ENCODE results near the gene ATP6V1A.
"Not testable (repeated sequence)": the region's sequence is repeated elsewhere in the genome, so short reads cannot be mapped to it uniquely, and the experiment has no call there.

ATP6V1A gene

GRCh38 chr3:113812854-113813253 lies 66.0 kb downstream of the ATP6V1A start:
- in situ Hi-C loops (cut with HindIII; ENCODE audit: low sequenced_read_pairs): no loop called here

- in situ Hi-C loops (cut with HindIII; ENCODE audit: low sequenced_read_pairs): no loop called here
Measured at GRCh38 chr3:113819866-113820265, 73.0 kb downstream of the ATP6V1A start.

- in situ Hi-C loops (cut with HindIII; ENCODE audit: low sequenced_read_pairs): no loop called here
Measured at GRCh38 chr3:113825090-113825489, 78.3 kb downstream of the ATP6V1A start.

- in situ Hi-C loops (cut with HindIII; ENCODE audit: low sequenced_read_pairs): no loop called here
Measured at GRCh38 chr3:113828600-113828999, 81.8 kb downstream of the ATP6V1A start.

- in situ Hi-C loops (cut with HindIII; ENCODE audit: low sequenced_read_pairs): no loop called here
Measured at GRCh38 chr3:113829576-113830354, 82.9 kb downstream of the ATP6V1A start.

GRCh38 chr3:113831103-113831355 lies 84.2 kb downstream of the ATP6V1A start:
- in situ Hi-C loops (cut with HindIII; ENCODE audit: low sequenced_read_pairs): no loop called here

- in situ Hi-C loops (cut with HindIII; ENCODE audit: low sequenced_read_pairs): no loop called here
Measured at GRCh38 chr3:113832477-113833164, 85.8 kb downstream of the ATP6V1A start.

GRCh38 chr3:113834983-113835382 lies 88.1 kb downstream of the ATP6V1A start:
- in situ Hi-C loops (cut with HindIII; ENCODE audit: low sequenced_read_pairs): no loop called here

GRCh38 chr3:113838631-113839209 lies 91.9 kb downstream of the ATP6V1A start, which contains the start of gene GRAMD1C:
Gene GRAMD1C, plus strand, starts transcription at chr3:113838788. Its CDS starts 122 bp downstream, at chr3:113838910.
- in situ Hi-C loops (cut with HindIII; ENCODE audit: low sequenced_read_pairs): no loop called here

GRCh38 chr3:113839551-113839950 lies 92.7 kb downstream of the ATP6V1A start:
- in situ Hi-C loops (cut with HindIII; ENCODE audit: low sequenced_read_pairs): no loop called here

GRCh38 chr3:113844622-113845222 lies 97.9 kb downstream of the ATP6V1A start:
- in situ Hi-C loops (cut with HindIII; ENCODE audit: low sequenced_read_pairs): no loop called here

- in situ Hi-C loops (cut with HindIII; ENCODE audit: low sequenced_read_pairs): no loop called here
Measured at GRCh38 chr3:113847247-113847646, 100.4 kb downstream of the ATP6V1A start.

- in situ Hi-C loops (cut with HindIII; ENCODE audit: low sequenced_read_pairs): no loop called here
Measured at GRCh38 chr3:113847664-113848461, 101.0 kb downstream of the ATP6V1A start.

- in situ Hi-C loops (cut with HindIII; ENCODE audit: low sequenced_read_pairs): not testable (repeated sequence)
Measured at GRCh38 chr3:113849071-113849470, 102.2 kb downstream of the ATP6V1A start.

GRCh38 chr3:113849841-113850240 lies 103.0 kb downstream of the ATP6V1A start:
- in situ Hi-C loops (cut with HindIII; ENCODE audit: low sequenced_read_pairs): not testable (repeated sequence)

GRCh38 chr3:113850391-113850790 lies 103.6 kb downstream of the ATP6V1A start:
- in situ Hi-C loops (cut with HindIII; ENCODE audit: low sequenced_read_pairs): not testable (repeated sequence)

GRCh38 chr3:113852506-113852905 lies 105.7 kb downstream of the ATP6V1A start:
- in situ Hi-C loops (cut with HindIII; ENCODE audit: low sequenced_read_pairs): no loop called here

All from DLD1 (cell line).